Breast epithelium (tissue), 4 donors: ENCODE measurements around the gene HOXB7. TPM values are rescaled to one million over a fixed set of nuclear protein-coding genes. Genes with fewer than 3 reads are reported as not detected.

Experiments used
- DNase-seq, 2 donors: peaks; one replicate each; pipeline ENCODE4 v3.0.0-alpha.2; 2019; ENCODE audit warnings: low spot score in 2 of 2
- H3K27ac ChIP-seq, 2 donors: fragments of 200-600 bp; sonication (generic) in 1 of 2; one replicate each; pipeline ENCODE4 v1.5.1; 2016 to 2019; ENCODE audit warnings: mild to moderate bottlenecking in 1 of 2
- H3K27me3 ChIP-seq, 2 donors: fragments of 200-600 bp; sonication (generic) in 1 of 2; one replicate each; pipeline versions ENCODE4 v1.5.1 to v1.6.0; 2017 to 2019; ENCODE audit warnings: control low read depth in 1 of 2, mild to moderate bottlenecking in 1 of 2
- H3K36me3 ChIP-seq: fragments of 200-600 bp; one replicate; pipeline ENCODE4 v1.5.1; 2019
- H3K4me1 ChIP-seq, 2 donors: fragments of 200-600 bp; sonication (generic); one replicate each; pipeline ENCODE4 v1.5.1; 2016 to 2019; ENCODE audit warnings: control low read depth in 1 of 2
- H3K4me3 ChIP-seq, 3 donors: fragments of 200-600 bp; sonication (generic); 1 replicate in 2 of 3; 2 replicates in 1 of 3; pipeline ENCODE4 v1.5.1; 2016 to 2019; ENCODE audit warnings: mild to moderate bottlenecking in 3 of 3, moderate library complexity in 2 of 3
- H3K9me3 ChIP-seq, 2 donors: fragments of 200-600 bp; sonication (generic) in 1 of 2; one replicate each; pipeline ENCODE4 v1.5.1; 2016 to 2019; ENCODE audit warnings: control low read depth in 1 of 2
- POLR2A ChIP-seq: fragments of 450-650 bp; IDR thresholded peaks from one replicate; pipeline ENCODE4 v1.6.1; 2016; ENCODE audit warnings: antibody characterized with exemption, mild to moderate bottlenecking, moderate library complexity
- POLR2AphosphoS5 ChIP-seq, 3 donors: sonication (generic); formaldehyde crosslinking; IDR thresholded peaks; one replicate each; pipeline ENCODE4 v1.6.1; 2017; ENCODE audit warnings: antibody characterized with exemption in 3 of 3
- intact Hi-C: fragments of 100-400 bp; cut with DNase I; formaldehyde crosslinking; loops from one replicate; pipeline ENCODE4 v1.15.1; 2023; ENCODE audit warnings: low total_unique reads
- total RNA-seq, 3 donors: library from RNA; depleted of rRNA; stranded (reverse); fragments of >200 nt; gene quantifications; one replicate each; pipeline ENCODE4 v1.1.0, GENCODE V29; 2016
- TF ChIP-seq, protein P1 (sequence below), 3 donors: fragments of 450-650 bp; IDR thresholded peaks; one replicate each; pipeline ENCODE4 v1.5.1; 2016 to 2017; ENCODE audit warnings: antibody characterized with exemption in 3 of 3, mild to moderate bottlenecking in 3 of 3, moderate library complexity in 3 of 3

HOXB7 gene
- total RNA-seq, 3 donors from 2014 or later: 1.5 to 16.8 (median 4.3) TPM

DNA sequence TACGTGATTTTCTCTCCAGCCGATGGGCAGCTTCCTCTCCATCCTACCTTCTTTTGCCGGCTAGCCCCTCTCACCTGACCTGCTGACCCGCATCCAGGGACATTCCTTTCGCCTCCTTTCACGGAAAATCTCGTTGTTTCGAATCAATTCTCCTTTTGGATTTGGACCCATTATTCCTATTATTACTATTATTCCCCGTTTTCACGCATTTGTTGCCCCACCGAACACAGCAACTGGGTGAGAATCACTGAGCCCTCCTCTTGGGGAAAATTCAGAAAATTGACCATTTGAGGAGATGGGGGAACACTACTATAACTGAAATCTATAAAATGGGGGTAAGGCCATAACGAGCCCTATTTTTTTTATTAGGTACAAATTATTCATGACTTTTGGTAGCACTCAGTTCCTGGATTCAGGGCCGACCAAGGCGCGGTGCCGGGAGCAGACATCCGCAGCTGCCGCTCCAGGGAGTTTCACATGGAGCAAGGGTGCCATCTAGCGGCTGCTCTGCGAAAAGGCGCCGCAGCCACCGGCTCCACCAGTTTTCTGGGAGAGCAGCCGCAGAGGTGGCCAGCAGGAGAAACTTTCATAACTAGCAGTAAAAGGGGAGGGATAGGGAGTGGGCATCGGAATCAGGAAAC lies 7.6 kb upstream of the HOXB7 start:
- DNase-seq: peak; percentile 84 to 94
- intact Hi-C loops: no loop called here
- H3K36me3 ChIP-seq: no peaks in the 10 kb centered on the region
- H3K4me3 ChIP-seq: no peak overlapping the region
- no peaks in the 10 kb centered on the region for H3K4me1 ChIP-seq
- H3K9me3 ChIP-seq: no peaks in the 10 kb centered on the region
- no peak overlapping the region for H3K27ac ChIP-seq
- TF ChIP-seq, protein P1, sequence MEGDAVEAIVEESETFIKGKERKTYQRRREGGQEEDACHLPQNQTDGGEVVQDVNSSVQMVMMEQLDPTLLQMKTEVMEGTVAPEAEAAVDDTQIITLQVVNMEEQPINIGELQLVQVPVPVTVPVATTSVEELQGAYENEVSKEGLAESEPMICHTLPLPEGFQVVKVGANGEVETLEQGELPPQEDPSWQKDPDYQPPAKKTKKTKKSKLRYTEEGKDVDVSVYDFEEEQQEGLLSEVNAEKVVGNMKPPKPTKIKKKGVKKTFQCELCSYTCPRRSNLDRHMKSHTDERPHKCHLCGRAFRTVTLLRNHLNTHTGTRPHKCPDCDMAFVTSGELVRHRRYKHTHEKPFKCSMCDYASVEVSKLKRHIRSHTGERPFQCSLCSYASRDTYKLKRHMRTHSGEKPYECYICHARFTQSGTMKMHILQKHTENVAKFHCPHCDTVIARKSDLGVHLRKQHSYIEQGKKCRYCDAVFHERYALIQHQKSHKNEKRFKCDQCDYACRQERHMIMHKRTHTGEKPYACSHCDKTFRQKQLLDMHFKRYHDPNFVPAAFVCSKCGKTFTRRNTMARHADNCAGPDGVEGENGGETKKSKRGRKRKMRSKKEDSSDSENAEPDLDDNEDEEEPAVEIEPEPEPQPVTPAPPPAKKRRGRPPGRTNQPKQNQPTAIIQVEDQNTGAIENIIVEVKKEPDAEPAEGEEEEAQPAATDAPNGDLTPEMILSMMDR (IDR thresholded peaks at IDR 0.05): peak; percentile 80 to 98 (median 97)
- TF ChIP-seq POLR2A (no peak), POLR2AphosphoS5 (IDR thresholded peaks at IDR 0.05) (no peak)
- H3K27me3 ChIP-seq: peaks cover 17 to 100% of the 10 kb centered on the region in 2 donors

DNA sequence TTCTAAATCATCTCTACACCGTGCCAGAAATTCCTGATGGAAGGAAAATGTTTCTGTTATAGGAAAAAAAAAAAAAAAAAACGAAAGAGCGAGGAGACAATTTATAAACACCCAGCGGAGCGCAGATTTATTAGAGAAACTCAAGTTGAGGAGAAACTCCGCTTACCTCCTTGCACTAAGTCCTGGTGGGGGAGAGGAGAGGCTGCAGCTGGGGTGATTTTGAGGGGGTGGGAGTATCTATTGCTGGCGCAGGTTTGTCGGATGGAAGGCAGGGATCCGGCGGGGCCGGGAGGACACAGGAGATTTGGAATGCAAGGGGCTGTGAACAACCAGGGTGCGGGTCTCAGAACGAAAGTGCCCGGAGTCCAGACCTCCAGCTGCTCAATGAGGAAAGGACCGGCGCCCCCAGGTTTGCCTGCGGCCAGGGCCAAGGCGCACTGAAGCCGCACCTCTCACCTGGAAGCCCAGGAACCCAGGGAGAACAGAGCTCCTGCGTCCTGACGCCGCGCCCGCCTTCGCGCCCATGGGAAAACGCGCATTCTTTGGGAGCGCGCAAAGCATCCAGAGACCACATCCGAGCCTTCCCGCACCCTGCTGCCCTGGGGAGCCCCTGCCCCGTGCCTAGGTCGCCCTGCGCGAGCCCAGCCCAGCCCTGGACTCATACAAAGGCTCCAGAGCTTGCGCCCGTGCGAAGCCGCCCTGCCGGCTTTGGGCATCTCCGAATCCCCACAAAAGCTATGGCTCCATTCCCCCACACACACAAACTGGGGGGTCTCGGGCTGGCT lies 6.8 kb upstream of the HOXB7 start:
- H3K4me1 ChIP-seq: no peaks in the 10 kb centered on the region
- H3K4me3 ChIP-seq: peak overlapping the region in 1 of 3 donors; percentile 23
- no peak for DNase-seq
- no peaks in the 10 kb centered on the region for H3K36me3 ChIP-seq
- no peaks in the 10 kb centered on the region for H3K9me3 ChIP-seq
- TF ChIP-seq POLR2A (no peak), POLR2AphosphoS5 (IDR thresholded peaks at IDR 0.05) (no peak)
- TF ChIP-seq, protein P1 (IDR thresholded peaks at IDR 0.05): no peak
- intact Hi-C loops: no loop called here
- no peak overlapping the region for H3K27ac ChIP-seq
- peaks cover 17 to 100% of the 10 kb centered on the region in 2 donors for H3K27me3 ChIP-seq

DNA sequence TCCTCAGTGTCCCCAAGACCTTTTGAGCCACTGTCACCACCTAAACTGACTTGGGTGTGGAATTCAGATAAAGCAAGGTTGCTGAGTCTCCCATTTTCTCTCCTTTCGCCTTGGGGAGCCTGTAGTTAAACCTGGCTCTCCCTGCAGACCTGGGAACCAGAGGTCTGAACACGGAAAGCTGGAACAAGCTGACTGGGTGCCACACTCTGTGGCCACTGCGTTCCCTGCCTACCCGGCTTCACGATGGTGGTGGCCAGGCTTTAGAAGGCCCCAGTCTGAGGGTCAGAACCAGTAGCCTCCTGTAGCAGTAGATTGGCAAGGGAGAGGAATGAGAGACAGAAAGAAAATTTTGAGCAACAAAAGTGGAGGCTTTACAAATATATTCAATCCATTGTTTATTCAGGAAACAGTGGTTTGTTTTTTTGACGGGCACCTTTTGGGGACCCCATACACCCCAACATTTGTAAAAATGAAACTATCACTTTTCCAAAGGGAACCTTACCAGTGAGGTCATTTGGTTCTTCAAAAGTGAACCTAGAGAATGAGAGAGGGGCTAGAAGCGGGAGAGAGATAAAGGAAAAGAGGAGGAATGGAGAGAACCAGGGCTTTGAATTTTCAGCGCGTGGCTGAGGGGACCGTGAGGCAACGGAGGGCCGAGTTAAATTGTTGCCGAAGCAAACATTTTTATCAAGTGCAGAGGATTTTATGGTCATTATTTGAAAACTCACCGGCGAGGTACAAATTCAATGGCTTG lies 6.1 kb upstream of the HOXB7 start:
- no peak for DNase-seq
- Histone ChIP-seq H3K9me3 (no peaks in the 10 kb centered on the region), H3K36me3 (no peaks in the 10 kb centered on the region), H3K4me3 (no peak overlapping the region), H3K4me1 (no peaks in the 10 kb centered on the region), H3K27ac (no peak overlapping the region), H3K27me3 (peaks cover 23 to 100% of the 10 kb centered on the region in 2 donors)
- intact Hi-C loops: no loop called here
- no peak for TF ChIP-seq POLR2AphosphoS5 (IDR thresholded peaks at IDR 0.05)
- TF ChIP-seq POLR2A: no peak
- TF ChIP-seq, protein P1 (IDR thresholded peaks at IDR 0.05): no peak

DNA sequence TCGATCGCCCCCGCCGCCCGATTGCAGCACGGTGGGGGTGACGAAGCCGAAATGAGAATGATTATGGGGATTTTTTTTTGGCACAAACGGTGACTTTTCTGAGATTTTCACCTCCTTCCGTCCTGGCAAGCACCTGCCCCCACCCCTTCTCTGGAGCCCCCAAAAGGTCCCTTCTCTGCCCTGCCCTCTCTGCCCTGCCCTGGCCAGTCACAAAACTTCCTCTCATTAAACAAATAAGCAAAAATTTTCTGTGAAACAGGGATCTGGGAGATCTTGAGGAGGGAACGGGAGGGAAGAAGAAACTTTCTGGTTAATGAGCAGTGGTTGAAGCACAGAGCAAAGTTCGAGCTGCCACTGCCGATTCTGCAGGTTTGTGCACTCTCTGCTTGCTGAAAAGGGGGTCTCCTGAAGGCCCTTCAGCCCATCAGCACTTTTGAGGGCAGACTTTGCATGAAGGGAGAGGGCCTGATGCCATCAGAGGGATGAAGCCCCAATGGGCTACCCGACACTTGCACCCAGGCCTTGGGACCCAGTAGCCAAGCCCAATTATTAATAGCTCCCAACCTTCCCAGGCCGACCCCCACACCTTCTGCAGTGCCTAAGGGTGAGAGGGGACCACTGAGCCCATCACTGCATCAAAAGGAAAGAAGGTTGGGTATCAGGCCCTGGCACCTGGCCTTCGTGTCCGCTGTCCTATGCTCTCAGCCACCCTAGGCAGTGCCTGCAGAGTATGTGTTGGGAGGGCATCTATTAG lies 5.3 kb upstream of the HOXB7 start:
- TF ChIP-seq POLR2A: no peak
- TF ChIP-seq, protein P1 (IDR thresholded peaks at IDR 0.05): no peak
- TF ChIP-seq POLR2AphosphoS5 (IDR thresholded peaks at IDR 0.05): no peak
- Histone ChIP-seq H3K27ac (no peak overlapping the region), H3K4me1 (no peaks in the 10 kb centered on the region), H3K36me3 (no peaks in the 10 kb centered on the region), H3K4me3 (no peak overlapping the region), H3K9me3 (no peaks in the 10 kb centered on the region), H3K27me3 (peaks cover 25 to 100% of the 10 kb centered on the region in 2 donors)
- intact Hi-C loops: no loop called here
- DNase-seq: no peak
